A549 (cell line): ENCODE results near the gene AFF3. TPM values are rescaled to one million over a fixed set of nuclear protein-coding genes. Genes with fewer than 3 reads are reported as not detected.

ENCODE experiments used
- ATAC-seq, 2 experiments: fragments of 200-7000 bp in 1 of 2; fragments of >200 bp in 1 of 2; cut with Nextera tagmentation in 1 of 2; cut with Tn5 transposase in 1 of 2; 3 replicates each; pipeline versions ENCODE4 v1.8.0 to v1.9.1; 2018 to 2020; ENCODE audit warnings: mild to moderate bottlenecking in 1 of 2, moderate library complexity in 1 of 2
- CTCF ChIA-PET: fragments of 300-600 bp; sonication (Branson Sonifier 250); formaldehyde crosslinking; extraction: SDS; loops from one replicate; lab custom pipeline; 2021; ENCODE audit warnings: antibody characterized with exemption, inconsistent platforms; lab: Yijun Ruan, JAX
- POLR2A ChIA-PET: fragments of 350-600 bp; formaldehyde crosslinking; extraction: SDS; loops from one replicate; lab custom pipeline; 2021; ENCODE audit warnings: antibody characterized with exemption, inconsistent platforms; lab: Yijun Ruan, JAX
- DNase-seq, 2 experiments: peaks; one replicate each; pipeline versions ENCODE4 v3.0.0 to v3.0.0-alpha.2; 2011 to 2016; ENCODE audit warnings: low read depth in 1 of 2, low spot score in 1 of 2
- FAIRE-seq: peaks from 2 replicates; lab custom pipeline; 2011; peaks lifted over from hg19 to GRCh38; lab: Jason Lieb, UNC
- H3K27ac ChIP-seq, 2 experiments: fragments of >200 bp; sonication (Bioruptor Twin); formaldehyde crosslinking; 3 replicates each; pipeline ENCODE4 v1.5.1; 2016 to 2017
- H3K4me1 ChIP-seq: fragments of >200 bp; sonication (Bioruptor Twin); formaldehyde crosslinking; 3 replicates; pipeline ENCODE4 v1.6.1; 2016
- H3K4me2 ChIP-seq: fragments of >200 bp; sonication (Bioruptor Twin); formaldehyde crosslinking; 3 replicates; pipeline ENCODE4 v1.6.1; 2016
- H3K4me3 ChIP-seq: fragments of >200 bp; sonication (Bioruptor Twin); formaldehyde crosslinking; 3 replicates; pipeline ENCODE4 v1.5.1; 2016
- H3K9me3 ChIP-seq: fragments of >200 bp; sonication (Bioruptor Twin); formaldehyde crosslinking; 3 replicates; pipeline ENCODE4 v1.6.1; 2016
- CBX2 ChIP-seq: fragments of 200-600 bp; sonication (generic); IDR thresholded peaks from 2 replicates; pipeline ENCODE4 v1.6.1; 2016; ENCODE audit warnings: low read depth, mild to moderate bottlenecking, borderline replicate concordance
- CBX8 ChIP-seq: fragments of 200-600 bp; sonication (generic); IDR thresholded peaks from 2 replicates; pipeline ENCODE4 v1.6.1; 2016
- CEBPB ChIP-seq, 2 experiments: fragments of >200 bp in 1 of 2; sonication (Bioruptor Twin) in 1 of 2; formaldehyde crosslinking in 1 of 2; IDR thresholded peaks; 2 replicates each; pipeline ENCODE4 v1.6.1; 2012 to 2016
- CHD4 ChIP-seq: fragments of 200-600 bp; sonication (generic); IDR thresholded peaks from 2 replicates; pipeline ENCODE4 v1.6.1; 2016; ENCODE audit warnings: antibody characterized with exemption, mild to moderate bottlenecking, borderline replicate concordance
- CTCF ChIP-seq: fragments of >200 bp; sonication (Bioruptor Twin); formaldehyde crosslinking; IDR thresholded peaks from 3 replicates; pipeline ENCODE4 v1.5.1; 2016
- EHMT2 ChIP-seq: fragments of 200-600 bp; sonication (generic); IDR thresholded peaks from 2 replicates; pipeline ENCODE4 v1.6.1; 2016; ENCODE audit warnings: antibody characterized with exemption, low read depth, mild to moderate bottlenecking, moderate library complexity
- ELK1 ChIP-seq: fragments of 150-350 bp; IDR thresholded peaks from 2 replicates; pipeline ENCODE4 v1.6.1; 2014; ENCODE audit warnings: low read depth, mild to moderate bottlenecking, low read length
- ESRRA ChIP-seq: fragments of 150-350 bp; IDR thresholded peaks from 2 replicates; pipeline ENCODE4 v1.6.1; 2014; ENCODE audit warnings: mild to moderate bottlenecking, low read length, borderline replicate concordance
- FOSB ChIP-seq: fragments of 250-450 bp; sonication (Bioruptor Pico); IDR thresholded peaks from 2 replicates; pipeline ENCODE4 v1.5.0; 2020; ENCODE audit warnings: mild to moderate bottlenecking, moderate library complexity
- FOSL2 ChIP-seq, 2 experiments: fragments of 450-650 bp in 1 of 2; fragments of >200 bp in 1 of 2; sonication (Bioruptor Twin) in 1 of 2; formaldehyde crosslinking; IDR thresholded peaks; 2 replicates each; pipeline versions ENCODE4 v1.5.0 to v1.6.1; 2016 to 2020; ENCODE audit warnings: mild to moderate bottlenecking in 1 of 2, moderate library complexity in 1 of 2
- FOXS1 ChIP-seq: fragments of 250-450 bp; sonication (Bioruptor Pico); IDR thresholded peaks from 2 replicates; pipeline ENCODE4 v1.5.0; 2020; ENCODE audit warnings: mild to moderate bottlenecking, moderate library complexity
- GATA3 ChIP-seq: IDR thresholded peaks from 2 replicates; pipeline ENCODE4 v1.6.1; 2012; ENCODE audit warnings: borderline replicate concordance
- HES2 ChIP-seq: fragments of >200 bp; sonication (Bioruptor Twin); formaldehyde crosslinking; IDR thresholded peaks from 2 replicates; pipeline ENCODE4 v1.6.1; 2016
- HOXB13 ChIP-seq: fragments of 250-450 bp; sonication (Bioruptor Pico); IDR thresholded peaks from 2 replicates; pipeline ENCODE4 v1.5.0; 2020; ENCODE audit warnings: low read depth, mild to moderate bottlenecking, moderate library complexity
- PBX3 ChIP-seq: IDR thresholded peaks from 2 replicates; pipeline ENCODE4 v1.6.1; 2012
- PHF8 ChIP-seq: fragments of 200-600 bp; sonication (generic); IDR thresholded peaks from 2 replicates; pipeline ENCODE4 v1.6.1; 2016; ENCODE audit warnings: low read depth, mild to moderate bottlenecking, antibody characterized with exemption, moderate library complexity, borderline replicate concordance
- POLR2A ChIP-seq: IDR thresholded peaks from 2 replicates; pipeline ENCODE4 v1.6.1; 2012; ENCODE audit warnings: mild to moderate bottlenecking, low read length
- RCOR1 ChIP-seq: fragments of 150-350 bp; IDR thresholded peaks from 2 replicates; pipeline ENCODE4 v1.6.1; 2014; ENCODE audit warnings: antibody characterized with exemption, low read length, low read depth
- RNF2 ChIP-seq: fragments of 200-600 bp; sonication (generic); IDR thresholded peaks from 2 replicates; pipeline ENCODE4 v1.6.1; 2016; ENCODE audit warnings: low read depth, mild to moderate bottlenecking, antibody characterized with exemption, moderate library complexity, borderline replicate concordance
- SREBF2 ChIP-seq: fragments of 450-650 bp; IDR thresholded peaks from 2 replicates; pipeline ENCODE4 v1.6.1; 2014; ENCODE audit warnings: mild to moderate bottlenecking, moderate library complexity
- TFCP2L1 ChIP-seq: fragments of 250-450 bp; sonication (Bioruptor Pico); IDR thresholded peaks from 2 replicates; pipeline ENCODE4 v1.5.0; 2021; ENCODE audit warnings: mild to moderate bottlenecking
- WGBS: methylation state at CpG from one replicate; pipeline ENCODE4 v1.1.6; 2017; ENCODE audit errors: missing lambda C conversion rate; 5-methylcytosine and 5-hydroxymethylcytosine counted together
- polyA plus RNA-seq, 4 experiments: library from polyadenylated mRNA; depleted of rRNA in 3 of 4; stranded (reverse); fragments of >200 nt; fragmentation: RNase III in 1 of 4; extraction: RNeasy Plus Mini Kit Qiagen cat#74134 plus additional on column Dnase treatment in 1 of 4; gene quantifications; 2 replicates in 3 of 4; 3 replicates in 1 of 4; pipeline ENCODE4 v1.2.3, GENCODE V29; 2011 to 2017

Gene AFF3
- polyA plus RNA-seq, 2 of the 4 experiments (the other 2 are of a cell fraction) = not detected

GRCh38 chr2:99680946-99681345 lies 461.4 kb downstream of the AFF3 start:
- Histone ChIP-seq H3K27ac (no peak overlapping the region), H3K4me2 (no peak overlapping the region), H3K4me1 (no peaks in the 10 kb centered on the region), H3K9me3 (no peaks in the 10 kb centered on the region), H3K4me3 (no peak overlapping the region)
- no peak for ATAC-seq
- CTCF ChIA-PET = interaction anchor here (0.7 to 1.1 kb wide), 2 partner anchors 14 to 53 kb away, joined by 3 to 4 read pairs; no protein-coding TSS in a partner anchor
- FAIRE-seq = no peak
- no peak for TF ChIP-seq PBX3
- no peak for TF ChIP-seq EHMT2
- POLR2A ChIA-PET = no interaction called here
- 13% methylated on average over 1 of the region's 1 CpG for WGBS
- DNase-seq = no peak

GRCh38 chr2:99679518-99679917 lies 462.9 kb downstream of the AFF3 start:
- Histone ChIP-seq H3K27ac (no peak overlapping the region), H3K4me3 (no peak overlapping the region), H3K4me1 (no peaks in the 10 kb centered on the region), H3K9me3 (no peaks in the 10 kb centered on the region), H3K4me2 (no peak overlapping the region)
- DNase-seq (no peak), FAIRE-seq (no peak), ATAC-seq (no peak)
- POLR2A ChIA-PET = no interaction called here
- TF ChIP-seq CHD4 (no peak), PBX3 (no peak), ESRRA (no peak), CBX8 (no peak), ELK1 (no peak), HOXB13 (CRISPR knock-in tag) (no peak), CEBPB (IDR thresholded peaks at IDR 0.05) (no peak), RNF2 (no peak), FOSB (CRISPR knock-in tag) (no peak), CTCF (no peak), PHF8 (no peak), SREBF2 (no peak), FOXS1 (CRISPR knock-in tag) (no peak), CBX2 (no peak), FOSL2 (IDR thresholded peaks at IDR 0.05) (no peak), FOSL2 (CRISPR knock-in tag; IDR thresholded peaks at IDR 0.05) (no peak)
- CTCF ChIA-PET = no interaction called here

- no peak for DNase-seq
- no peaks in the 10 kb centered on the region for H3K9me3 ChIP-seq
- TF ChIP-seq GATA3 (no peak), RNF2 (no peak), TFCP2L1 (no peak), POLR2A (no peak), HES2 (no peak), RCOR1 (no peak)
- TF ChIP-seq, all 56 proteins: peak for 0
- ATAC-seq = no peak
- Histone ChIP-seq H3K4me2 (no peak overlapping the region), H3K27ac (no peak overlapping the region), H3K4me3 (no peak overlapping the region), H3K4me1 (no peaks in the 10 kb centered on the region)
- WGBS = 51% methylated on average over 4 of the region's 4 CpGs
- POLR2A ChIA-PET = no interaction called here
- FAIRE-seq = no peak
- CTCF ChIA-PET = interaction anchor here (0.6 kb wide), 1 partner anchor 833 kb away, joined by 4 read pairs; no protein-coding TSS in a partner anchor
Observed at GRCh38 chr2:99678625-99679024, 463.8 kb downstream of the AFF3 start.
